SJCRH30 (cell line): ENCODE results near the gene EFNB3. TPM values are rescaled to one million over a fixed set of nuclear protein-coding genes. Genes with fewer than 3 reads are reported as not detected.

Source experiments
- DNase-seq, 2 experiments: peaks; one replicate each; pipeline ENCODE4 v3.0.0-alpha.2; 2015 to 2020
- H3K27ac ChIP-seq: fragments of 250-450 bp; sonication (Bioruptor Pico); 2 replicates; pipeline ENCODE4 v1.5.1; 2020; ENCODE audit warnings: mild to moderate bottlenecking, moderate library complexity
- H3K27me3 ChIP-seq: fragments of 250-450 bp; sonication (Bioruptor Pico); 2 replicates; pipeline ENCODE4 v1.5.1; 2020; ENCODE audit warnings: mild to moderate bottlenecking, moderate library complexity
- H3K36me3 ChIP-seq: fragments of 250-450 bp; sonication (Bioruptor Pico); 2 replicates; pipeline ENCODE4 v1.5.1; 2020; ENCODE audit warnings: mild to moderate bottlenecking, moderate library complexity
- H3K4me1 ChIP-seq: fragments of 250-450 bp; sonication (Bioruptor Pico); 2 replicates; pipeline ENCODE4 v1.5.1; 2020; ENCODE audit warnings: mild to moderate bottlenecking, moderate library complexity
- H3K4me3 ChIP-seq: fragments of 250-450 bp; sonication (Bioruptor Pico); 2 replicates; pipeline ENCODE4 v1.5.1; 2020; ENCODE audit warnings: mild to moderate bottlenecking, moderate library complexity
- H3K9me3 ChIP-seq: fragments of 250-450 bp; sonication (Bioruptor Pico); replicated peaks from 2 replicates; pipeline ENCODE4 v1.5.1; 2020; ENCODE audit warnings: mild to moderate bottlenecking, moderate library complexity
- total RNA-seq: library from RNA; depleted of rRNA; stranded (reverse); fragments of >200 nt; shearing (Covaris generic); gene quantifications from 2 replicates; pipeline ENCODE4 v1.2.3, GENCODE V29; 2014; rRNA removed

Gene EFNB3
- total RNA-seq, 1 experiment from 2014 or later, result 4.1 TPM

DNA sequence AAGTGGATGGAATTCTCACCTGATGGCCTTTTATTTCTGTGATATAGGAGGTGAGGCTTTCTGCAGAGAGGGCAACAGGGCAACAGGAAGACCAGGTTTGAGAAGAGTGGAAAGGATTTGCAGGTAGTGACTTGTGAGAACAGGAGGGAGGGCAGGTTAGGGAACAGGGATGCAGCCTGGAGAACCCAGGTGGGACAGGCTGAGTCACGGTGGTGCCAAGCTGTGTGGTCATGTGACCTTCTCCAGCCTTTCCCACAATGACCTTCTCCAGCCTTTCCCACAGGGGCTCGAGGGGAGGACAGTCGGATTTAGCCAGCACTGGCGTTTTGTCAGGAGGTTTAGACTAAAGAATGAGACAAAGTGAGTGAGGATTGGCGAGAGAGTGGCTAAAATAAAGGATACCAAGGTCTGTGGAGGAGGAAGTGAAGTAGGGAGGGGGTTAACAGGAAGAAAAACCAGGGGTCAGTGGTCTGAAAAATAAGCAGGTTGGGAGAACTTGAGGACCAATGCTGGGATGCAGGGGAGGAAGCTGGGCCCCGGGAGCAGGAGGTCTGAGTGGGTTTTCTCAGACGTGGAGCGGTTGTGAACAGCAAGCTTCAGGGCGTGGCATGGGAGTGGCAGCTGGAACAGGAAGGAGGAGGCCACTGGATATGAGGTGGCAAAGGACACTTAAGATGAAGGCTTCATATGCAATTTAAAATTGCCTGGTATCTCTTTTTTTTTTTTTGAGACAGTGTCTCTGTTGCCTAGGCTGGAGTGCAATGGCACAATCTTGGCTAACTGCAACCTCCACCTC is 50.3 kb downstream of the EFNB3 start:
- H3K4me1 ChIP-seq, result no peaks in the 10 kb centered on the region
- H3K4me3 ChIP-seq, result no peak overlapping the region
- H3K9me3 ChIP-seq, result no peaks in the 10 kb centered on the region
- DNase-seq, result no peak
- H3K27me3 ChIP-seq, result no peaks in the 10 kb centered on the region
- no peak overlapping the region for H3K27ac ChIP-seq
- no peaks in the 10 kb centered on the region for H3K36me3 ChIP-seq

DNA sequence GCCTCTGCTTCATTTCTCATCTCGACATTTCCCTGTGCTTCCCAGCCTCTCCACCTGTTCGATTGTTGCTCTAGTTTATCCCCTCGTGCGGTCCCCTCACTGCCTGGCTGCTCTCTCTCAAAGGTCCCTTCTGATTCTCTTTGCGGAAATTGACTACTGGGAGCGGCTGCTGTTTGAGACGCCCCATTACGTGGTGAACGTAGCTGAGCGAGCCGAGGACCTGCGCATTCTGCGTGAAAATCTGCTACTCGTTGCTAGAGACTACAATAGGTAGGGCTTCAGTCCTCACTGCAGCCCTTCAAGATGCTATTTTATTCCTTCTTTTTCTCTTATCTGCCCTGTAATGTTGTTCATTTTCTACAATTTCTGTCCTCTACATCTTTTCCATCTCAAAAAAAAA is 52.0 kb downstream of the EFNB3 start:
- no peaks in the 10 kb centered on the region for H3K27me3 ChIP-seq
- DNase-seq, result no peak

More for the DNA sequence above, 52.0 kb downstream of the EFNB3 start:
- Histone ChIP-seq H3K27ac (no peak overlapping the region), H3K4me3 (no peak overlapping the region), H3K4me1 (no peaks in the 10 kb centered on the region), H3K36me3 (no peaks in the 10 kb centered on the region), H3K9me3 (no peaks in the 10 kb centered on the region)

Other genes starting within 250 kb of the EFNB3 start
- gene ZBTB4, start 225.6 kb upstream of the EFNB3 start, total RNA-seq, result 4.7 and 5.3 TPM in 2 replicates
- not detected in 2 replicates for gene SLC35G6, start 223.8 kb upstream of the EFNB3 start, total RNA-seq
- 27.7 and 32.0 TPM in 2 replicates for gene POLR2A, start 220.8 kb upstream of the EFNB3 start, total RNA-seq
- not detected in 2 replicates for gene TNFSF12, start 156.1 kb upstream of the EFNB3 start, total RNA-seq
- 0.40 and 0.41 TPM in 2 replicates for gene TNFSF13, start 146.5 kb upstream of the EFNB3 start, total RNA-seq
- gene SENP3, start 143.3 kb upstream of the EFNB3 start, total RNA-seq, result 63.8 and 73.6 TPM in 2 replicates
- 0.18 TPM in 1 of 2 replicates, not detected in the other for gene CD68, start 125.6 kb upstream of the EFNB3 start, total RNA-seq
- 44.1 and 49.9 TPM in 2 replicates for gene MPDU1, start 121.3 kb upstream of the EFNB3 start, total RNA-seq
- gene SOX15, start 115.1 kb upstream of the EFNB3 start, total RNA-seq, result 0.10 and 0.30 TPM in 2 replicates
- 30.2 and 30.6 TPM in 2 replicates for gene FXR2, start 90.3 kb upstream of the EFNB3 start, total RNA-seq
- gene SAT2, start 77.4 kb upstream of the EFNB3 start, total RNA-seq, result 17.3 and 17.6 TPM in 2 replicates
- gene SHBG, start 75.1 kb upstream of the EFNB3 start, total RNA-seq, result 0.14 and 0.38 TPM in 2 replicates
- gene ATP1B2, start 54.3 kb upstream of the EFNB3 start, total RNA-seq, result 0.04 and 0.10 TPM in 2 replicates
- gene TP53, start 17.7 kb upstream of the EFNB3 start, total RNA-seq, result 37.8 and 39.5 TPM in 2 replicates
- 14.9 and 15.6 TPM in 2 replicates for gene WRAP53, start 16.7 kb upstream of the EFNB3 start, total RNA-seq
- gene DNAH2, start 12.5 kb downstream of the EFNB3 start, total RNA-seq, result not detected in 2 replicates
- gene KDM6B, start 129.0 kb downstream of the EFNB3 start, total RNA-seq, result 6.4 and 9.0 TPM in 2 replicates
- gene TMEM88, start 149.9 kb downstream of the EFNB3 start, total RNA-seq, result 0.36 and 0.63 TPM in 2 replicates
- gene NAA38, start 152.4 kb downstream of the EFNB3 start, total RNA-seq, result 30.4 and 45.3 TPM in 2 replicates
- gene CYB5D1, start 152.8 kb downstream of the EFNB3 start, total RNA-seq, result 3.5 and 5.3 TPM in 2 replicates
- 101 and 109 TPM in 2 replicates for gene CHD3, start 183.6 kb downstream of the EFNB3 start, total RNA-seq
- gene RNF227, start 211.1 kb downstream of the EFNB3 start, total RNA-seq, result 6.6 and 7.1 TPM in 2 replicates
- gene KCNAB3, start 224.7 kb downstream of the EFNB3 start, total RNA-seq, result 0.61 and 0.73 TPM in 2 replicates
- 36.5 and 38.8 TPM in 2 replicates for gene TRAPPC1, start 226.7 kb downstream of the EFNB3 start, total RNA-seq
- gene CNTROB, start 227.0 kb downstream of the EFNB3 start, total RNA-seq, result 27.5 and 29.8 TPM in 2 replicates